Transverse colon (tissue), 4 donors: ENCODE data around the gene WFDC8. TPM values are rescaled to one million over a fixed set of nuclear protein-coding genes. Genes with fewer than 3 reads are reported as not detected.

Experiments used
- DNase-seq: peaks from one replicate; pipeline ENCODE4 v3.0.0-alpha.2; 2019
- H3K27ac ChIP-seq, 4 donors: fragments of 200-600 bp; sonication (generic); 2 replicates each; pipeline ENCODE4 v1.5.1; 2016 to 2018; ENCODE audit warnings: inconsistent platforms in 4 of 4
- H3K27me3 ChIP-seq: fragments of 200-600 bp; sonication (generic); 2 replicates; pipeline ENCODE4 v1.5.1; 2017; ENCODE audit warnings: inconsistent platforms
- H3K36me3 ChIP-seq, 4 donors: fragments of 200-600 bp; sonication (generic); 2 replicates each; pipeline ENCODE4 v1.5.1; 2017 to 2019; ENCODE audit warnings: inconsistent platforms in 4 of 4
- H3K4me1 ChIP-seq, 4 donors: fragments of 200-600 bp; sonication (generic); 2 replicates each; pipeline ENCODE4 v1.5.1; 2017 to 2020; ENCODE audit warnings: inconsistent platforms in 4 of 4
- H3K4me3 ChIP-seq, 4 donors: fragments of 200-600 bp; sonication (generic); 1 replicate in 1 of 4; 2 replicates in 3 of 4; pipeline versions ENCODE4 v1.5.1 to v1.6.1; 2017 to 2019; ENCODE audit warnings: inconsistent platforms in 4 of 4
- H3K9me3 ChIP-seq, 2 donors: fragments of 200-600 bp; sonication (generic); 2 replicates each; pipeline ENCODE4 v1.5.1; 2017 to 2019; ENCODE audit warnings: inconsistent platforms in 2 of 2
- CTCF ChIP-seq, 5 experiments: fragments of 200-600 bp in 3 of 5; fragments of 450-650 bp in 2 of 5; sonication (generic) in 3 of 5; IDR thresholded peaks; 1 replicate in 2 of 5; 2 replicates in 3 of 5; pipeline ENCODE4 v1.5.1; 2016 to 2017; ENCODE audit warnings: antibody characterized with exemption in 5 of 5, inconsistent platforms in 3 of 5, mild to moderate bottlenecking in 2 of 5, moderate library complexity in 1 of 5
- EP300 ChIP-seq: sonication (generic); formaldehyde crosslinking; IDR thresholded peaks from one replicate; pipeline ENCODE4 v1.6.1; 2017; ENCODE audit warnings: antibody characterized with exemption, low read depth
- POLR2A ChIP-seq: fragments of 450-650 bp; IDR thresholded peaks from one replicate; pipeline ENCODE4 v1.6.1; 2016; ENCODE audit warnings: antibody characterized with exemption, mild to moderate bottlenecking, moderate library complexity
- POLR2AphosphoS5 ChIP-seq, 3 donors: sonication (generic); formaldehyde crosslinking; IDR thresholded peaks; one replicate each; pipeline ENCODE4 v1.6.1; 2016; ENCODE audit warnings: antibody characterized with exemption in 3 of 3
- WGBS, 2 donors: methylation state at CpG; one replicate each; pipeline ENCODE4 v1.1.5; 2018; ENCODE audit warnings: low coverage in 1 of 2; 5-methylcytosine and 5-hydroxymethylcytosine counted together
- in situ Hi-C, 4 donors: fragments of 200-750 bp; cut with MboI; loops; one replicate each; pipeline versions ENCODE4 v1.15.0 to v1.15.1; 2017; ENCODE audit warnings: low sequenced_read_pairs in 3 of 4, low pct_ligation_motif_present in 1 of 4, low pct_unique_long_range_greater_than_20kb in 1 of 4
- intact Hi-C: fragments of 100-400 bp; cut with DNase I; formaldehyde crosslinking; loops from one replicate; pipeline ENCODE4 v1.15.1; 2023; ENCODE audit warnings: low total_unique reads
- total RNA-seq, 4 donors: library from RNA; depleted of rRNA; stranded (reverse); fragments of >200 nt; gene quantifications; one replicate each; pipeline ENCODE4 v1.1.0, GENCODE V29; 2016

The WFDC8 gene
- total RNA-seq, 4 donors from 2014 or later, result not detected

GRCh38 chr20:45523821-45524220 is 55.3 kb downstream of the WFDC8 start:
- WGBS, 2 donors, result 82 to 83% methylated on average over 1 of the region's 1 CpG
- Histone ChIP-seq H3K4me1 (no peaks in the 10 kb centered on the region), H3K27me3 (peaks cover 5% of the 10 kb centered on the region), H3K36me3 (no peaks in the 10 kb centered on the region), H3K9me3 (no peaks in the 10 kb centered on the region), H3K27ac (no peak overlapping the region), H3K4me3 (no peak overlapping the region)
- TF ChIP-seq EP300, result no peak
- TF ChIP-seq CTCF (IDR thresholded peaks at IDR 0.05), result no peak
- TF ChIP-seq POLR2AphosphoS5 (IDR thresholded peaks at IDR 0.05), result no peak
- TF ChIP-seq POLR2A, result no peak
- intact Hi-C loops, result no loop called here
- in situ Hi-C loops, result no loop called here
- DNase-seq, result no peak

- intact Hi-C loops (no loop called here), in situ Hi-C loops (no loop called here)
- DNase-seq, result no peak
- Histone ChIP-seq H3K27ac (no peak overlapping the region), H3K27me3 (no peaks in the 10 kb centered on the region), H3K4me3 (no peak overlapping the region), H3K36me3 (no peaks in the 10 kb centered on the region), H3K9me3 (no peaks in the 10 kb centered on the region), H3K4me1 (no peaks in the 10 kb centered on the region)
- TF ChIP-seq POLR2A (no peak), CTCF (IDR thresholded peaks at IDR 0.05) (no peak), POLR2AphosphoS5 (IDR thresholded peaks at IDR 0.05) (no peak), EP300 (no peak)
- 20 to 51% methylated on average over 1 to 2 of the region's 2 CpGs for WGBS, 2 donors
These were observed 60.8 kb downstream of the WFDC8 start for GRCh38 chr20:45518282-45518681.

- H3K36me3 ChIP-seq, result no peaks in the 10 kb centered on the region
- no peak for DNase-seq
- no peaks in the 10 kb centered on the region for H3K27me3 ChIP-seq
- H3K4me3 ChIP-seq, result no peak within 1 kb of the TSS
- TF ChIP-seq EP300 (no peak), CTCF (IDR thresholded peaks at IDR 0.05) (no peak), POLR2A (no peak), POLR2AphosphoS5 (IDR thresholded peaks at IDR 0.05) (no peak)
- no peaks in the 10 kb centered on the region for H3K4me1 ChIP-seq
- no peaks in the 10 kb centered on the region for H3K9me3 ChIP-seq
- whole genome bisulfite sequencing, 2 donors, result 66 to 100% methylated on average over 1 to 5 of the region's 5 CpGs
- no peak within 1 kb of the TSS for H3K27ac ChIP-seq
- in situ Hi-C loops (no loop called here), intact Hi-C loops (no loop called here)
These were observed 63.8 kb downstream of the WFDC8 start, which contains the start of gene SPINT3 for GRCh38 chr20:45515147-45515913. TSS of gene SPINT3 (minus strand) at chr20:45515622. CDS start at chr20:45515608, 14 bp downstream.

- in situ Hi-C loops (no loop called here), intact Hi-C loops (no loop called here)
- Histone ChIP-seq H3K9me3 (no peaks in the 10 kb centered on the region), H3K27me3 (no peaks in the 10 kb centered on the region), H3K4me3 (no peak overlapping the region), H3K36me3 (no peaks in the 10 kb centered on the region), H3K27ac (no peak overlapping the region), H3K4me1 (no peaks in the 10 kb centered on the region)
- TF ChIP-seq CTCF (IDR thresholded peaks at IDR 0.05) (no peak), EP300 (no peak), POLR2A (no peak), POLR2AphosphoS5 (IDR thresholded peaks at IDR 0.05) (no peak)
- WGBS, 2 donors, result 71 to 75% methylated on average over 5 of the region's 5 CpGs
- DNase-seq, result no peak
These were observed 68.7 kb downstream of the WFDC8 start for GRCh38 chr20:45510242-45510862.
